Skeletal muscle tissue (tissue), 4 donors: ENCODE measurements around the gene TMEM147. TPM values are rescaled to one million over a fixed set of nuclear protein-coding genes. Genes with fewer than 3 reads are reported as not detected.

Experiments
- H3K27ac ChIP-seq: one replicate; pipeline ENCODE4 v1.7.0; 2013; ENCODE audit warnings: mild to moderate bottlenecking, low read depth, low read length, inconsistent platforms
- H3K27me3 ChIP-seq, 3 donors: one replicate each; pipeline ENCODE4 v1.7.0; 2013; ENCODE audit warnings: low read length in 3 of 3; ENCODE audit not compliant: control insufficient read depth in 3 of 3, insufficient read depth in 3 of 3
- H3K36me3 ChIP-seq, 3 donors: one replicate each; pipeline ENCODE4 v1.7.0; 2013; ENCODE audit warnings: low read length in 3 of 3; ENCODE audit not compliant: control insufficient read depth in 3 of 3, insufficient read depth in 3 of 3
- H3K4me1 ChIP-seq, 3 donors: one replicate each; pipeline ENCODE4 v1.7.0; 2013; ENCODE audit warnings: low read length in 3 of 3, mild to moderate bottlenecking in 3 of 3; ENCODE audit not compliant: control insufficient read depth in 3 of 3, insufficient read depth in 3 of 3
- H3K4me3 ChIP-seq, 3 donors: one replicate each; pipeline ENCODE4 v1.7.0; 2013; ENCODE audit warnings: low read length in 3 of 3
- H3K9ac ChIP-seq, 3 donors: one replicate each; pipeline ENCODE4 v1.7.0; 2013; ENCODE audit warnings: low read length in 3 of 3, mild to moderate bottlenecking in 3 of 3, moderate library complexity in 2 of 3, low read depth in 1 of 3
- H3K9me3 ChIP-seq, 3 donors: one replicate each; pipeline ENCODE4 v1.7.0; 2013; ENCODE audit warnings: low read length in 3 of 3; ENCODE audit not compliant: control insufficient read depth in 3 of 3
- total RNA-seq: library from RNA; depleted of rRNA; stranded (reverse); fragments of >200 nt; gene quantifications from one replicate; pipeline ENCODE4 v1.2.3, GENCODE V29; 2014
- donor health status: Osteomylitis.

TMEM147 gene
- total RNA-seq, 1 donor from 2014 or later: 55.3 TPM

- H3K9me3 ChIP-seq: no peaks in the 10 kb centered on the region
- peaks cover 37 to 68% (median 63%) of the 10 kb centered on the region in 3 donors for H3K27me3 ChIP-seq
- no peaks in the 10 kb centered on the region for H3K36me3 ChIP-seq
- no peak within 1 kb of the TSS for H3K27ac ChIP-seq
- H3K9ac ChIP-seq: no peak within 1 kb of the TSS
- H3K4me3 ChIP-seq: no peak within 1 kb of the TSS
- peaks cover 0 to 5% (median 0%) of the 10 kb centered on the region in 3 donors for H3K4me1 ChIP-seq
Measured at GRCh38 chr19:35533201-35533821, 12.1 kb upstream of the TMEM147 start, which contains the start of gene GAPDHS. GAPDHS (plus strand) TSS chr19:35533456; CDS start chr19:35533528, 72 bp downstream.

- no peaks in the 10 kb centered on the region for H3K9me3 ChIP-seq
- H3K36me3 ChIP-seq: no peaks in the 10 kb centered on the region
- peaks cover 0 to 5% (median 0%) of the 10 kb centered on the region in 3 donors for H3K4me1 ChIP-seq
- H3K9ac ChIP-seq: no peak overlapping the region
- H3K27me3 ChIP-seq: peaks cover 31 to 62% (median 58%) of the 10 kb centered on the region in 3 donors
- no peak overlapping the region for H3K27ac ChIP-seq
- no peak overlapping the region for H3K4me3 ChIP-seq
Measured at GRCh38 chr19:35533822-35534392, 11.5 kb upstream of the TMEM147 start.

- peaks cover 23 to 52% (median 49%) of the 10 kb centered on the region in 3 donors for H3K27me3 ChIP-seq
- no peaks in the 10 kb centered on the region for H3K9me3 ChIP-seq
- no peaks in the 10 kb centered on the region for H3K36me3 ChIP-seq
- no peak overlapping the region for H3K4me3 ChIP-seq
- H3K9ac ChIP-seq: no peak overlapping the region
- no peak overlapping the region for H3K27ac ChIP-seq
- H3K4me1 ChIP-seq: peaks cover 0 to 5% (median 0%) of the 10 kb centered on the region in 3 donors
Measured at GRCh38 chr19:35534803-35535480, 10.5 kb upstream of the TMEM147 start.

- no peaks in the 10 kb centered on the region for H3K9me3 ChIP-seq
- no peak overlapping the region for H3K27ac ChIP-seq
- H3K9ac ChIP-seq: no peak overlapping the region
- H3K4me3 ChIP-seq: no peak overlapping the region
- peaks cover 4 to 18% (median 13%) of the 10 kb centered on the region in 3 donors for H3K27me3 ChIP-seq
- peaks cover 2% of the 10 kb centered on the region in 3 donors for H3K4me1 ChIP-seq
- peaks cover 0 to 4% (median 0%) of the 10 kb centered on the region in 3 donors for H3K36me3 ChIP-seq
Measured at GRCh38 chr19:35539314-35539713, 6.1 kb upstream of the TMEM147 start.

GRCh38 chr19:35539850-35540249 is 5.6 kb upstream of the TMEM147 start:
- Histone ChIP-seq H3K9me3 (no peaks in the 10 kb centered on the region), H3K4me3 (no peak overlapping the region), H3K27me3 (peaks cover 4 to 13% (median 9%) of the 10 kb centered on the region in 3 donors), H3K27ac (no peak overlapping the region), H3K36me3 (peaks cover 0 to 4% (median 0%) of the 10 kb centered on the region in 3 donors), H3K9ac (no peak overlapping the region), H3K4me1 (peaks cover 7 to 8% (median 8%) of the 10 kb centered on the region in 3 donors)

GRCh38 chr19:35540356-35540927 is 5.0 kb upstream of the TMEM147 start:
- Histone ChIP-seq H3K4me1 (peaks cover 8 to 12% (median 8%) of the 10 kb centered on the region in 3 donors), H3K27ac (no peak overlapping the region), H3K27me3 (peaks cover 4 to 10% (median 6%) of the 10 kb centered on the region in 3 donors), H3K4me3 (no peak overlapping the region), H3K9ac (no peak overlapping the region), H3K36me3 (peaks cover 0 to 4% (median 0%) of the 10 kb centered on the region in 3 donors), H3K9me3 (no peaks in the 10 kb centered on the region)

- no peak overlapping the region for H3K9ac ChIP-seq
- peaks cover 4 to 11% (median 4%) of the 10 kb centered on the region in 3 donors for H3K36me3 ChIP-seq
- peaks cover 21 to 28% (median 21%) of the 10 kb centered on the region in 3 donors for H3K4me1 ChIP-seq
- H3K27ac ChIP-seq: no peak overlapping the region
- H3K27me3 ChIP-seq: peaks cover 0 to 3% (median under 1%) of the 10 kb centered on the region in 3 donors
- H3K9me3 ChIP-seq: no peaks in the 10 kb centered on the region
- H3K4me3 ChIP-seq: no peak overlapping the region
Measured at GRCh38 chr19:35542209-35542608, 3.2 kb upstream of the TMEM147 start.

- Histone ChIP-seq H3K9ac (no peak overlapping the region), H3K4me1 (peaks cover 21 to 31% (median 21%) of the 10 kb centered on the region in 3 donors), H3K36me3 (peaks cover 7 to 19% (median 16%) of the 10 kb centered on the region in 3 donors), H3K9me3 (no peaks in the 10 kb centered on the region), H3K27me3 (no peaks in the 10 kb centered on the region), H3K27ac (no peak overlapping the region), H3K4me3 (no peak overlapping the region)
Measured at GRCh38 chr19:35543280-35544109, 1.9 kb upstream of the TMEM147 start.

- Histone ChIP-seq H3K9ac (peak overlapping the region; percentile 87 to 92 (median 92)), H3K9me3 (no peaks in the 10 kb centered on the region), H3K27ac (no peak overlapping the region)
Measured at GRCh38 chr19:35544110-35544802, 1.2 kb upstream of the TMEM147 start.

More at GRCh38 chr19:35544110-35544802, 1.2 kb upstream of the TMEM147 start:
- Histone ChIP-seq H3K36me3 (peaks cover 7 to 19% (median 16%) of the 10 kb centered on the region in 3 donors), H3K4me1 (peaks cover 21 to 31% (median 23%) of the 10 kb centered on the region in 3 donors), H3K4me3 (peak overlapping the region; percentile 90 to 93 (median 92)), H3K27me3 (no peaks in the 10 kb centered on the region)
